Stomach smooth muscle (tissue), 2 donors: ENCODE measurements around the gene YBX2.
A peak's percentile ranks its signal among the peaks of the same experiment; 100 is the strongest.

ENCODE experiments used
- H3K27ac ChIP-seq: one replicate; pipeline ENCODE4 v1.7.0; 2013; ENCODE audit warnings: mild to moderate bottlenecking, low read length, inconsistent platforms
- H3K27me3 ChIP-seq, 2 donors: one replicate each; pipeline ENCODE4 v1.7.0; 2013; ENCODE audit warnings: low read length in 2 of 2; ENCODE audit not compliant: insufficient read depth in 2 of 2, control insufficient read depth in 1 of 2
- H3K36me3 ChIP-seq, 2 donors: one replicate each; pipeline ENCODE4 v1.7.0; 2013; ENCODE audit warnings: low read length in 2 of 2; ENCODE audit not compliant: control insufficient read depth in 2 of 2, insufficient read depth in 2 of 2
- H3K4me1 ChIP-seq: one replicate; pipeline ENCODE4 v1.7.0; 2013; ENCODE audit warnings: low read length; ENCODE audit not compliant: control insufficient read depth, insufficient read depth
- H3K4me3 ChIP-seq, 2 donors: one replicate each; pipeline ENCODE4 v1.7.0; 2013; ENCODE audit warnings: low read length in 2 of 2
- H3K9ac ChIP-seq, 2 donors: one replicate each; pipeline ENCODE4 v1.7.0; 2013; ENCODE audit warnings: low read length in 2 of 2, mild to moderate bottlenecking in 1 of 2
- H3K9me3 ChIP-seq, 2 donors: one replicate each; pipeline ENCODE4 v1.7.0; 2013; ENCODE audit warnings: low read length in 2 of 2; ENCODE audit not compliant: control insufficient read depth in 2 of 2
- donor health status: healthy.
- donor health status: Pancreatic carcinoma.

Gene YBX2

DNA sequence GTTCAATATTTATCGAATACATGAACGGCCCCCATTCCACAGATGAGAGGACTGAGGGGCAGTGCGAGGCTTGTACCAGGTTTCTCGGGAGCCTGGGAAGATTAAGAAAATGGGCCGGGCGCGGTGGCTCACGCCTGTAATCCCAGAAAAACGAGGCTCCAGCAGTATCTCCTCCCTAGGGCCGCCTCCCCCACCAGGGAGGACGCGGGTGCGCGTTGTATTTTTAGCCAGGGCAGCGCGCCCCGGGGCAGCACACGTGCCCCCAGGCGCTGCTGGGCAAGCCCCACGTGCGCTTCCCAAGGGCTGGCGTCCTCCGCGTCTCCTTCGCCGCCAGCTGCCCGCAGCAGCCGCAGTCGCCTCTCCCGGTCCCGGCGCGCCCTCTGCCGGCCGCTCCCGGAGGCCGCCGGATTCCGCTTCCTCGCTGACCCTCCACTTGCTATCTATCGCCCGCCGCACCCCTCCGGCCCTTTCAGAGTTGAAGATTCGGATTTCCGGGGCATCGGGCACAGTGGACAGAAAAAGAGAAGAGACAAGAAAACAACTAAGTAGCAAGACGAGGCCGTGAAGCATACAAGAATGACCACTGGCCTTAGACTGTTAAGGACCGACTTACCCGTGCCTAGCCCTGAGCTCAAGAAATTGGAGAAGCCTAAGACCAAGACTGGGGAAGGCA, 1.9 kb upstream of the YBX2 start:
- Histone ChIP-seq H3K4me3 (peak overlapping the region in 1 of 2 donors; percentile 52), H3K27ac (peak overlapping the region; percentile 55), H3K36me3 (no peaks in the 10 kb centered on the region), H3K9ac (peak overlapping the region; percentile 38 to 58), H3K4me1 (peaks cover 45% of the 10 kb centered on the region), H3K27me3 (peaks cover 0 to 14% of the 10 kb centered on the region in 2 donors), H3K9me3 (no peaks in the 10 kb centered on the region)

DNA sequence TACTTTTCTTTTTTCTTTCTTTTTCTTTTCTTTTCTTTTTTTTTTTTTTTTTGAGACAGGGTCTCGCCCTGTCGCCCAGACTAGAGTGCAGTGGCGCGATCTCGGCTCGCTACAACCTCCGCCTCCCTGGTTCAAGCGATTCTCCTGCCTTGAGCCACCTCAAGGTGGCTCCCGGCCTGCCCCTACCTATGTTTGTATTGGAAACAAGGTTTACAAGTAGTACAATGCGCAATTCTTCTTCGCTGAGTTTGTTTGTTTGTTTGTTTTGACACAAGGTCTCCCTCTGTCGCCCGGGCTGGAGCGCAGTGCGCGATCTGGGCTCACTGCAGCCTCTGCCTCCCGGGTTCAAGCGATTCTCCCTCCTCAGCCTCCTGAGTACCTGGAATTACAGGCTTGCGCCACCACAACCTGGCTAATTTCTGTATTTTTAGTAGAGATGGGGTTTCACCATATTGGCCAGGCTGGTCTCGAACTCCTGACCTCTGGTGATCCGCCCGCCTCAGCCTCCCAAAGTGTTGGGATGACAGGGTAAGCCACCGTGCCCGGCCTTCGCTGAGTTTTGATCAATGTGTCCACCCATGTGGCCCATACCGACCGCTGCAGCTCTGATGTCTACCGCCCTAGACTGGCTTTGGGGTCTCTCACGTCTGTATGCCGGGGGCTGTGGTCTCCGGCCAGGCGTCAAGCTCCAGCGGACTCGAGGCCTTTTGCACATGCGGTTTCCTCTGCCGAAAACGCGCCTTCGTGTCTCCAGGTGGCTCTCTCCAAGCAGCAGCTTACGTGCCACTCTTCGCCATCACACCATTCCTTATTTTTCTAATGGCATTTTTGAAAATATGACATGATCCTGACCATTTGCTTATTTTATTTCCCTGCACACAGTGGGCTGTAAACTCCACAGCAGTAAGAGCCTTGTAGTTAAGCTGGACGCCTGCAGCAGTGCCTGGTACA, 1.1 kb upstream of the YBX2 start:
- Histone ChIP-seq H3K9ac (peak overlapping the region in 1 of 2 donors; percentile 5), H3K4me3 (peak overlapping the region in 1 of 2 donors; percentile 52), H3K27me3 (peaks cover 0 to 14% of the 10 kb centered on the region in 2 donors), H3K4me1 (peaks cover 50% of the 10 kb centered on the region), H3K36me3 (no peaks in the 10 kb centered on the region), H3K9me3 (no peaks in the 10 kb centered on the region), H3K27ac (peak overlapping the region; percentile 55)

DNA sequence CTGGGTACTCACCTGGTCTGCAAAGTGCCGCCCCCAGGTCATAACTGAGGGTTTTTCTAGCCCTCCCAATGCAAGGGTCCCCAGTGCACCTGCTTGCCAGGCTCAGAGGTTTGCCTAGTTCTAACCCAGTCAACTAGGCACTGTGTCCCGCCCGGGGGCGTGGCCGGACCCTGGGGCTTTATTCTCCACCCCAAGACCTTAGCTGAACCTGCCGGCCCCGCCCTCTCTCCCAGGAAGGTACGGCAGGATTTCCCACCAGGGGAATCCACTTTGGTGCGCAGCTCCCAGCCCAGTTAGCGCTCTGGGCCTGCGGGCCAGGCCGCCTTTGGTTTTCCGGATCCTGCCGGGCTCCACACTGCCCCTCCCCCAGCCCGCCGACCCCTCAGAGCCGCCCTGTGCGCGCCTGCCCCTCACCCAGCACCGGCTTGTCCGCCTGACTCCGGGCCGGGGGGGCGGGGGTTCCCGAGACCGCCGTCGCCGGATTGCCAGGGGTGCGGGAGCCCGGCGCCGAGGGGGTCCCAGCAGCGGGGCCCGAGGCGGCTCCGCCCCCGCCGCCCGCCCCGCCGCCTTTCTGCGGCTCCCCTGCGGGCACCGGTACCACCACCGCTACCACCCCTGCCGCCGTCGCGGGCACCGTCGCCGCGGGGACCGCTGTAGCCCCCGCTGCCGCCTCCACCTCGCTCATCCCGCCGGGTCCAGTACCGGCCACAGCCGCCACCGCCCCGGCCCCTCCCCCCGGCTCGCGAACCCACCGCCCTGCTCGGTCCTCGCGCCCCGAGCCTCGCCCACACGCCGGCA, 424 bp downstream of the YBX2 start:
- peaks cover 56% of the 10 kb centered on the region for H3K4me1 ChIP-seq
- H3K4me3 ChIP-seq: peak overlapping the region in 1 of 2 donors; percentile 52
- peaks cover 0 to 14% of the 10 kb centered on the region in 2 donors for H3K27me3 ChIP-seq
- peak overlapping the region in 1 of 2 donors; percentile 21 for H3K9ac ChIP-seq
- no peaks in the 10 kb centered on the region for H3K9me3 ChIP-seq
- no peaks in the 10 kb centered on the region for H3K36me3 ChIP-seq
- no peak overlapping the region for H3K27ac ChIP-seq

DNA sequence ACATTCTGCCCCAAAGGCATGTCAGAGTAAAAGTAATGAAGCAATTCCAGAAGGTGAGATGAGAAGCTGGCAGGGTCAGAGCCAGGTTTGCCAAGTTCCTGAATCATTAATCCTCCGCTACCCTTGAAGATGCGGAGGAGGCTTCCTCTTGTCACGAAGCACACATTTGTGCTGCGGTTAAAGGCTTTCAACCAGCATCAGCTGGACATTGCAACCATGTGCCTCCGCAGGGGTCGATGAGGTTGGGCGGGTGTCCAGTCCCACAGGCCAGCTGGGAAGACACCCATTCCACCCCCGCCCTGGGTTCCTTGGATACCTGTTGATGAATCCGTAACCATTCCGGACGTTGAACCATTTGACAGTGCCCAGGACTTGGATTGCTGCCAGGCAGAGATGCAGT, 1.3 kb downstream of the YBX2 start:
- H3K4me3 ChIP-seq: peak overlapping the region in 1 of 2 donors; percentile 15
- H3K9ac ChIP-seq: peak overlapping the region in 1 of 2 donors; percentile 4
- H3K27ac ChIP-seq: peak overlapping the region; percentile 46
- no peaks in the 10 kb centered on the region for H3K9me3 ChIP-seq
- peaks cover 0 to 14% of the 10 kb centered on the region in 2 donors for H3K27me3 ChIP-seq
- peaks cover 56% of the 10 kb centered on the region for H3K4me1 ChIP-seq
- no peaks in the 10 kb centered on the region for H3K36me3 ChIP-seq

DNA sequence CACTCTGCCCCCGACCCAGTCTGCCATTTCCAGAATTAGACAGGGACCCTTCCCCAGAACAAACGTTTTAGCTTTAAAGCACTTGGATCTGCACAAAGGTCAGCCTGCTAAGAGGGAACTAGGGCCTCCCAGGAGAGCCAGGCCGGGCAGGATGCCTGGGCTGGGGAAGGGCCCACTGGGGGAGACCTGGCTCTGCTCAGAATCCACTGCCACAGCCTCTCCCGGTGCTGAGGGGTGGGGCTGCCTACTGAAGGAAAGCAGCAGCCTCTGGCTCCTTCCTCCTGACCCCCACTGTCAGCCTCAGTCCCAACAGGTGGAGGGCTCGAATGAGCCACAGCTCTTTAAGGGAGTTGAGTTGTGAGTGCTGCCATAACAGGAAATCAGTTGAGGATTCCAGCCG, 1.7 kb downstream of the YBX2 start:
- H3K27me3 ChIP-seq: peaks cover 0 to 14% of the 10 kb centered on the region in 2 donors
- H3K4me3 ChIP-seq: no peak overlapping the region
- H3K9me3 ChIP-seq: no peaks in the 10 kb centered on the region
- H3K4me1 ChIP-seq: peaks cover 56% of the 10 kb centered on the region
- no peaks in the 10 kb centered on the region for H3K36me3 ChIP-seq
- peak overlapping the region; percentile 46 for H3K27ac ChIP-seq
- peak overlapping the region in 1 of 2 donors; percentile 4 for H3K9ac ChIP-seq

DNA sequence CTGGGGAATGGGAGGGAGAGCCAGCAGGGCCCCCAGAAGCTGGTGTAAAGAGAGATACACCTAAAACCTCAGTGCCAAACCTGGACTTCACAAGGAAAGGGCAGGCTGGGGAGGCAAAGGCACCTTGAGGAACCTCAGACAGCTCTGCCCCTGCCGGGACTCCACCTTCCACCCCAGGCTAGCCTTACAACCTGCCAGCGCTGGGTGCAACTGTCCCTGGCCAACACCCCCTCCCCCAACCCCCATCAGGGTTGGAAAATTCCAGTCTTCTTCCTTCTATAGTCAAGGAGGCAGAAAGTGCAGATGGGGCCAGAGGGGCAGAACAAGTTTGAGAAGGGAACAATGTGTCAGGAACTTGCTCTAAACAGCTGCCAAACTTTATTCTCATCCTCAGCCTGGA, 2.2 kb downstream of the YBX2 start:
- no peaks in the 10 kb centered on the region for H3K36me3 ChIP-seq
- peaks cover 56% of the 10 kb centered on the region for H3K4me1 ChIP-seq
- peaks cover 0 to 14% of the 10 kb centered on the region in 2 donors for H3K27me3 ChIP-seq
- peak overlapping the region in 1 of 2 donors; percentile 13 for H3K9ac ChIP-seq
- no peak overlapping the region for H3K4me3 ChIP-seq
- no peaks in the 10 kb centered on the region for H3K9me3 ChIP-seq
- peak overlapping the region; percentile 46 for H3K27ac ChIP-seq

DNA sequence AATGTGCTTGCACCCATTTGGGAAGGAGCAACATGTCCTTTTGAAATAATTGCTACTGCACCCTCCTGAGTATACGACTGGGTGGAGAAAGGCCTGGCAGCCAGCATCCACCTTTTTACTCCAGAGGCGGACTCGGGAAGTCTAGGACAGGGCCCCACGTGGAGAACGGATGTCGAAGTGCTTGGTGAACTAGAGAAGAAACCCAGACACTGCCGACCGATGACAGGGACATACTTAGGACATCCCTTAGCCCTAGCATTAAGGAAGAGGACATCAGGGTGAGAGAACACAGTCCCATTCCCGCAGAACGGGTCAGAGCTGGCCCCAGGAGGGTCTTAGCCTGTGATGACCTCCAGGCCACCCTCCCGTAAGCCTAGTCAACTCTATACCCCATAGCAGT, 3.8 kb downstream of the YBX2 start:
- no peaks in the 10 kb centered on the region for H3K9me3 ChIP-seq
- H3K27ac ChIP-seq: no peak overlapping the region
- peaks cover 0 to 14% of the 10 kb centered on the region in 2 donors for H3K27me3 ChIP-seq
- H3K9ac ChIP-seq: no peak overlapping the region
- H3K36me3 ChIP-seq: peaks cover 9 to 11% of the 10 kb centered on the region in 2 donors
- no peak overlapping the region for H3K4me3 ChIP-seq
- peaks cover 50% of the 10 kb centered on the region for H3K4me1 ChIP-seq

DNA sequence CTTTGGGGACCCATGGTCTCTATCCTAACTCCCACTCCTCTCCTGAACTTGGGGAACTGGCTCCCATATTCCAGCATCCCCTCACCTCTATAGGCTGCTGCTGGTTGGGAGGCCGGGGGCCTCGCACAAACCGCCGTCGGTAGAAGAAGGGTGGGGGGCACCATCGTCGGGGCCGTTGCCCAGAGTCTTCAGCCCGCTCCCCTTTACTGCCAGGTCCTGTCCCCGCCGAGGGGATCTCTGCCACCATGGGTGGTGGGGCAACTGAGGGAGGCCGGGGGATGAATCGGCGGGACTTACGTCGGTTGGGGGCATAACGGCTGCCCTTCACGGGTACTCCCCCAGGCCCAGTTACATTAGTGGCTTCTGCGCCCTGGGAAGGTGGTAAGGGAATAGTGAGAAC, 4.3 kb downstream of the YBX2 start:
- H3K4me1 ChIP-seq: peaks cover 50% of the 10 kb centered on the region
- no peak overlapping the region for H3K9ac ChIP-seq
- no peak overlapping the region for H3K4me3 ChIP-seq
- peaks cover 0 to 14% of the 10 kb centered on the region in 2 donors for H3K27me3 ChIP-seq
- no peaks in the 10 kb centered on the region for H3K9me3 ChIP-seq
- H3K36me3 ChIP-seq: peaks cover 14 to 16% of the 10 kb centered on the region in 2 donors
- peak overlapping the region; percentile 24 for H3K27ac ChIP-seq

DNA sequence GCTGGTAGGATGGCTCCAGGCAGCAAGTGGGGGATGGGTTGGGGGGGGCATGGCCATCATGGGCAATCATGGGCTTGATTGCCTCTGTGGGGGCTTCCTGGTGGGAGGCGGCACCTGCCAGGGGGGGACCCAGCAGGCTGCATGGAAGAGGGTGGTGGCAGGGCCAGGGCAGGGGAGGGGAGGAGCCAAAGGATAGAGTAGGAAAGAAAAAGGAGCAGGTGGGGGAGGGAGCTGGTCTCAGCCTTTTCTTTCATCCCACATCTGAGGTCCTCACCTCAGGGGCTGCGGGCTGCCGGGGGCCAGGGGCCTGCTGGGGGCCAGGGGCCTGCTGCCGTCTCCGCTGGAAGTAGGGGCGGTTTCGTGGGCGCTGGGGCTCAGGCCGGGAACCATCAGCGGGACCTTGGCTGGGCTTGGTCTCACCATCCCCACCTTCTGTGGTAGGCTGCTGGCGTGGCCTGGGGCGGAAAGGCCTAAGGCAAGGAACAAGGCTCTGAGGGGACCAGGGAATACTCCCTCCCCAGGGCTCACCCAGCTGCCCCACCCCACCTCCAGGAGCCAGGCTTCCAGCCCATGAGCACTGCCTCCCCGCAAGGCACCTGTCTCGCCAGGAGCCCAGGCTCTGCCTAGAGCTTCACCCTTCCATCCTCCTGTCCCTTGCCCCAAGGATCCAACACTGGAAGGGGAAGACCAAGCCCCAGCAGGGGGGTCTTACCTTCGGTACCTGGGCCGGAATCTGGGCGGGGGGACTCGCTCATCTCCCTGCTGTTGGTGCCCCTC, 5.0 kb downstream of the YBX2 start:
- H3K36me3 ChIP-seq: peaks cover 21 to 23% of the 10 kb centered on the region in 2 donors
- no peaks in the 10 kb centered on the region for H3K9me3 ChIP-seq
- H3K4me1 ChIP-seq: peaks cover 52% of the 10 kb centered on the region
- peak overlapping the region; percentile 24 for H3K27ac ChIP-seq
- H3K4me3 ChIP-seq: no peak overlapping the region
- H3K27me3 ChIP-seq: peaks cover 0 to 11% of the 10 kb centered on the region in 2 donors
- no peak overlapping the region for H3K9ac ChIP-seq
